PC-3 (cell line): Measurements from ENCODE around the gene SLC7A7.

Experiments
- EZH2 ChIP-seq: fragments of 300-600 bp; sonication (generic); IDR thresholded peaks from one replicate; pipeline ENCODE4 v1.6.1; 2017; ENCODE audit warnings: antibody characterized with exemption, mild to moderate bottlenecking, low read length; ENCODE audit not compliant: unreplicated experiment
- EZH2phosphoT487 ChIP-seq: fragments of 300-600 bp; sonication (generic); IDR thresholded peaks from 2 replicates; pipeline ENCODE4 v1.6.1; 2018; ENCODE audit warnings: mild to moderate bottlenecking, antibody characterized with exemption, low read length, borderline replicate concordance
- TF ChIP-seq, protein P1 (sequence below): fragments of 300-600 bp; sonication (generic); conservative IDR thresholded peaks from 2 replicates; pipeline ENCODE4 v1.5.1; 2017; ENCODE audit warnings: antibody characterized with exemption, low read depth, mild to moderate bottlenecking, low read length

DNA sequence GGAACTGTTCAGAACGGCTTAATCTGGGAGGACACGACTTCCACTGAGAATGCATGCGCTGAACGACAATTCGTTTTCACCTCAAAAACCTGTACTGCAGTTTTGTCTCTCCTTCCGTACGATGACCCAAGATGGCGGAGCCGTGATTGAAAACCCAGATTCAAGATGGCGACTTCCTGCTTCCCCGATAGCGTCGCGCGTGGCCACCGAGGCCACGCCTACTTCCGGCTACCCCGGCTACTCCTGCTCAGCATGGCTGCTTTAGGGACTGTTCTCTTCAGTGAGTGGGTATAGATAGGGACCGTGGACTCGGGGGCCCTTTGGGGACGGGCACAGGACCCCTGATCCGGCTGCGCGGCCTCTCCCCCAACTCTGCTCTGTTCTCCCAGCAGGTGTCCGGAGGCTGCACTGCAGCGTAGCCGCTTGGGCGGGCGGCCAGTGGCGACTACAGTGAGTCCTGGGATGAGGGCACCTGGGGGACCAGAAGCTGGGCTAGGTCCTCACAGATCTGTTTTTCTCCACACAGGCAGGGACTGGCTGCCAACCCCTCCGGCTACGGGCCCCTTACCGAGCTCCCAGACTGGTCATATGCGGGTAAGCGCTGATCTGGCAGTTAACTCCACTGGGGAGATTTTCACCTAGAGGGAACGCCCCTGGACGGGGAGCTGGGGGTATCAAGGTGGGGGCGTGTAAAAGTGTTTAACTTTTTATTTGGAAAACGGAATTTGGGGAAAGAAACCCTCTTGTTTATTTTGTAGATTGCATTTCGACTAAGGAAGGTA lies 14.6 kb upstream of the SLC7A7 start, which contains the start of gene MRPL52:
- TF ChIP-seq, protein P1, sequence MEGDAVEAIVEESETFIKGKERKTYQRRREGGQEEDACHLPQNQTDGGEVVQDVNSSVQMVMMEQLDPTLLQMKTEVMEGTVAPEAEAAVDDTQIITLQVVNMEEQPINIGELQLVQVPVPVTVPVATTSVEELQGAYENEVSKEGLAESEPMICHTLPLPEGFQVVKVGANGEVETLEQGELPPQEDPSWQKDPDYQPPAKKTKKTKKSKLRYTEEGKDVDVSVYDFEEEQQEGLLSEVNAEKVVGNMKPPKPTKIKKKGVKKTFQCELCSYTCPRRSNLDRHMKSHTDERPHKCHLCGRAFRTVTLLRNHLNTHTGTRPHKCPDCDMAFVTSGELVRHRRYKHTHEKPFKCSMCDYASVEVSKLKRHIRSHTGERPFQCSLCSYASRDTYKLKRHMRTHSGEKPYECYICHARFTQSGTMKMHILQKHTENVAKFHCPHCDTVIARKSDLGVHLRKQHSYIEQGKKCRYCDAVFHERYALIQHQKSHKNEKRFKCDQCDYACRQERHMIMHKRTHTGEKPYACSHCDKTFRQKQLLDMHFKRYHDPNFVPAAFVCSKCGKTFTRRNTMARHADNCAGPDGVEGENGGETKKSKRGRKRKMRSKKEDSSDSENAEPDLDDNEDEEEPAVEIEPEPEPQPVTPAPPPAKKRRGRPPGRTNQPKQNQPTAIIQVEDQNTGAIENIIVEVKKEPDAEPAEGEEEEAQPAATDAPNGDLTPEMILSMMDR = no peak
- no peak for TF ChIP-seq EZH2phosphoT487
- no peak for TF ChIP-seq EZH2
